Inflammatory macrophage treated with lipopolysaccharide for 1 hour (primary cell): ENCODE data around the gene CLEC7A.

Experiments used
- DNase-seq, 2 donors: peaks; one replicate each; pipeline ENCODE4 v3.0.0-alpha.2; 2020 to 2022

The CLEC7A gene

GRCh38 chr12:10088955-10089900 is 40.8 kb downstream of the CLEC7A start:
- peak; percentile 32 to 41 for DNase-seq

DNA sequence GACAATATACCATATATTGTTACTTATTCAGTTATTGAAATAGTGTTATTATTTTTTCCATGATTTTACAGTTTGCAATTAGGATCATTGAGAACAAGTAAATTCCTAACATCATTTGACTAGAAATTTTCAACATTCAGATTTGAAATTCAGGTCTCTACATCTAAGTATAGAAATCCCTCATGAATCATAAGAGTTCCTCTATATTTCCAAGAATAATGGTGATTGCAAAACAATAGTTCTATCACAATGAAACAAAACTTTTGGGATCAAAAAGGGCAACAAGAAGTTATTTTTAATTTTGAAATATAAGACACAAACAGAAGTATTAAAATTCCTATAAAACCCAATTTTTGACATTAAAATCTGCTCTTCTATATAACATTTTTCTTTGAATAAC is 42.0 kb downstream of the CLEC7A start:
- peak; percentile 67 to 73 for DNase-seq

DNA sequence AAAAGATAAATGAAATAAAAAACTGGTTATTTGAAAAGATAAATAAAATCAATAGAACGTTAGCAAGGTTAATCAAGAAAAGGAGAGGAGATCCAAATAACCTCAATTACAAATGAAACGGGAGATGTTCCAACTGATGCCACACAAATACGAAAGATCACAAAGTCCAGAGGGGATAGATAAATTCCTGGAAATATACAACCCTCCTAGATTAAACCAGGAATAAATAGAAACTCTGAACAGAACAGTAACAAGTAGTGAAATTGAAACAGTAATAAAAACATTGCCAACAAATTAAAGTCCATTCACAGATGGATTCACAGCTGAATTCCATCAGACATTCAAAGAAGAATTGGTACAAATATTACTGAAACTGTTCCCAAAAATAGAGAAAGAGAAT is 43.6 kb downstream of the CLEC7A start:
- no peak for DNase-seq

DNA sequence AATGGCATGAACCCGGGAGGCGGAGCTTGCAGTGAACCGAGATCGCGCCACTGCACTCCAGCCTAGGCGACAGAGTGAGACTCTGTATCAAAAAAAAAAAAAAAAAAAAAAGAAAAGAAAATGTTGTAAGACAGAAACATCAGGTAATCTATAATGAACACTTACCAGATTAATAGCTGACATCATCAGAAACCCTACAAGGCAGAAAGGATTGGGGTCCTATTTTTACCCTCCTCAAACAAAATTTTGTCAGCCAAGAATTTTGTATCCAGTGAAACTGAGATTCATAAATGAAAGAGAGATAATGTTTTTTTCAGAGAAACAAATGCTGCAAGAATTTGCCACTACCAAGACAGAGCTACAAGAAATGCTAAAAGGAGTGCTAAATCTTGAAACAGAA is 45.3 kb downstream of the CLEC7A start:
- DNase-seq, result no peak

DNA sequence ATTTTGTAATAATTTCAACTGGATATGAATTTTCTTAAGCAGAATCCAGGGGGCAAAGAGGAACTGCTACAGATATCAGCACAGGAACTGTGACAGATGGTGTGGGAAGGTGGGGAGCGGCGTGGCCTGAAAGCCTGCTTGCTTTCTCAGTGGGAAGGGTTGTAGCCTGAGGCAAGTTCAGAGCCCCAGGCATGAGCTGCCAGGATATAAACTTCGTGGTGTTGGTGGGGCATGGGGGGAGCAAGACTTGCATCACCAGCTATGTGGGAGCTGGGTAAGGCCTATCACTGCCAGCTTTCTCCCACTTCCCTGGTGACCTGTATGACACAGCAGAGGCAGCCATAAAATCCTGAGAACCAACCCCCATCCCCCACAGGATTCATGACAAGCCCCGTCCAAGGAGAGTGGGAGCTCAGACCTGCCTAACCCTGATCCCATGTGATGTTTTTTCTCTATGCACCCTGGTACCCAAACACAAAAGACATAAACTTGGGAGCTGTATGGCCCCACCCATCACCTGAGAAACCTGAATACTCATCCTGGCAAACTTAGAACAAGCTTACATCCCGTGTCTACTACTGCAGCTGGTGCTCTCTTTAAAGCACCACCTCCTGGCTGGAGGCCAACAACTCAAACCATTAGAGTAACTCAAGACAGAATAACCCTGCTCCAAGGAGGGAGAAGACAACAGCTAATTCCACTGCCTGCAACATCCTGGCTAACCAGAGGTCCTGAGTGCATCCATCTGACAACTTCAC is 47.7 kb downstream of the CLEC7A start:
- DNase-seq, result peak in 1 of 2 donors; percentile 39

DNA sequence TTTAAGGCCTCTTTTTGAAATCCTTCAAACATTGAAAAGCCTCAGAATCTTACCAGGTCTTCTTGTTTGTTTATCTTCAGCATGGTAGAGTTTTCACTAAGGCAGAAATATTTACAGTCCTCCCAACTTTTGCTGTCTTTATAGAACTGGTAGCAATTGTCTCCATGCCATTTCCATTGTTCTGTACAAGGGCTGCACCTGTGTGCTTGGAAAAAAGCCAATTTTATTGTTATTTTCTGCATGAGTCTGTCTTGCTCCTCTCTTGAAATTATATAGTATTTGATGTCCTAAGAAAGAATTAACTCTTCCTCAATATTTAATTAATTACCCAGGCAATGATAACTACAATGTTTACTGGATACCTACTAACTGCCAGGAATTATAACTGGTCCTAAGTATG is 54.5 kb downstream of the CLEC7A start:
- DNase-seq, result no peak

DNA sequence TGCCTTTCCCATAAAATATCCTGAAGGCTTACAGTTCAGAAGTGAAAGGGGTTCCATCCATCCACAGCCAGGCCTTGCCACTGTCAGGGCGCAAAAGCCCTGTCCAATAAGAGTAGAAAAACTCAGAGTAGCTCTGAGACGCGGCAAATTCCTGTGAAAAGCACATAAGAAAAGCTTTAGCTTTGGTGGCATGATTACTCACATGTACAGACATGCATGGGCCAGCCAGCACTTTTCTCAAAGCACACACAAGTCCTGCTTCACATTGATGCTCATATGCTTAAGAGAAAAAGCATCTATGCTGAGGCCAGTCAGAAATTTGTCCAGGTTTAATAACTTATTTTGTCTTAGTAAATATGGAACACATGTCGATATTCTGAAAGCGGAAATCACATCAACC is 56.7 kb downstream of the CLEC7A start:
- DNase-seq, result no peak

GRCh38 chr12:10072131-10072530 is 57.9 kb downstream of the CLEC7A start:
- no peak for DNase-seq

GRCh38 chr12:10070380-10070779 is 59.6 kb downstream of the CLEC7A start:
- no peak for DNase-seq

DNA sequence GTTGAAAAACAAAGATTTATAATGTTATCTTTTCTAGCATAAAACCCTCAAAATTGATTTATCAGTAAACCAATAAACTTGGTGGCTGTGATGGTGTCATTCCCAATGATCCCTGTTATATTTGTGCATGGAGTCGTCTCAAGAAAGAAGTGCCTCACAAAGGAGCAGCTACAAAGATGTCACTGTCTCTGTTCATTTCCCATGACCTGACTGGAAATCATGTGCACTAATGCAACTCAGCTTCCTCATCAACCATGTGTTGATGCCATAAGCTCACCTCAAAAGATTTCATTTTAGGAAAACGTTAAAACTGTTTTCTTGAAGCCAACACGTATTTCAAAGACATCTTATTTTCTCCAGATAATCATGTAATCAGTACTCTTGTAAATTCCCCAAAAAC is 60.0 kb downstream of the CLEC7A start:
- DNase-seq, result peak in 1 of 2 donors; percentile 64

GRCh38 chr12:10069099-10069498 is 60.9 kb downstream of the CLEC7A start:
- DNase-seq, result peak in 1 of 2 donors; percentile 49

DNA sequence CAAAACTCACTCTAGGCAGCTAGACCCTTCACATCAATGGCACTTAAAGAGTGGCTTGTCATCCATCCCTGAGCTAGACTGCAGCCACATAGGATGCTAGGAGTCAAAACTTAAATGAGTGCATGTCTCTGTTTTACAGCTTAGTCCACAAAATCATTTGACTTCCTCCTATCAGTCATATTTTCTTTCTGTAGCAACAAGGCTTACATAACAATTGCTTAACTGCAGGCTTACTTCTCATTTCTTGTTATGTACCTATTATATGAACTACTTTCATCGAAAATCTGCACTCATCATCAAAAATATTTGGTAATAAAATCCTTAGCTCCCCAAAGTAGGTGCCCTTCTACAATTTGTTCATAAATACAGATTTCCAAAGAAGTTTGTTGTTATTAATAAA is 61.4 kb downstream of the CLEC7A start:
- peak; percentile 88 to 89 for DNase-seq

GRCh38 chr12:10067942-10068341 is 62.1 kb downstream of the CLEC7A start:
- DNase-seq, result no peak

- no peak for DNase-seq
Measured at GRCh38 chr12:10067264-10067663, 62.7 kb downstream of the CLEC7A start.
